Measurements from ENCODE around the gene KDM7A.
"Not testable (repeated sequence)": the region's sequence is repeated elsewhere in the genome, so short reads cannot be mapped to it uniquely, and the experiment has no call there.

KDM7A gene

DNA sequence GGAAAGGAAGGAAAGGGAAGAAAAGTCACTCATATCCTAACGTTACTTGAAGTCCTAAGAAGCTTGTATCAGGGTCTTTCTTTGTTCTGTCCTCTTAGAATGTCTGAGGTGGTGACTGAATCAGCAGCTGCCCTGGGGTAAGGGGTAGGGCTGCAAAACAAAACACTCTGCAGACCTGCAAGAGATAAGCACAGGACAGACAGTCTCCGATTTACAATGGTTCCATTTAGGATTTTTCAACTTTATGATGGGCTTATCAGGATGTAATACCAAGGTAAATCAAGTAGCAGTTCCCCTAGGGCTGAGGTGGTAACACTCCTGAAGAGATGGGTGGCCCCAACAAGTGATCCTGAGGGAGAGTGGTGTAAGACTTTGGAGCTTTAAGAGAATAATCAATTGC lies 16.5 kb downstream of the KDM7A start:
- no peak for DNase-seq (ENCODE audit: low spot score)

DNA sequence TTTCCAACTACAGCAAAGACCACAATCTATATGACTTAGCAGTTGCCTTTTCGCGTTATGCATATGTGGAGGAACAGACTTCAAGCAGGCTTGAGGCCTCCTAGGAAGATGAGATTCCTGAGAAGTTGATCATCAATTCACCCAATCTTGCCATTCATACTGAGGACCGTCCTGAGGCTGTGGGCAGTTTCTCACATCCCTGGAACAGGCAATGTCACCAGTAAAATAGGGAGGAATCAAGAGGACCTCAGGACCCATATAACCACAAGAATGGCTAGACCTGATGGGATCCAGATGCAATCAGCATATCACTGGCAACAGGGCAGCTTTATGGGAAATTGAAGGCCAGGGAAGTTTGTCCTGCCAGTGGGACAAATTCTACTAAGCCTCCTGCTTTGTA lies 17.3 kb downstream of the KDM7A start:
- DNase-seq (ENCODE audit: low spot score), result no peak

GRCh38 chr7:140156460-140157080 lies 20.2 kb downstream of the KDM7A start:
- DNase-seq (ENCODE audit: low spot score), result no peak

DNA sequence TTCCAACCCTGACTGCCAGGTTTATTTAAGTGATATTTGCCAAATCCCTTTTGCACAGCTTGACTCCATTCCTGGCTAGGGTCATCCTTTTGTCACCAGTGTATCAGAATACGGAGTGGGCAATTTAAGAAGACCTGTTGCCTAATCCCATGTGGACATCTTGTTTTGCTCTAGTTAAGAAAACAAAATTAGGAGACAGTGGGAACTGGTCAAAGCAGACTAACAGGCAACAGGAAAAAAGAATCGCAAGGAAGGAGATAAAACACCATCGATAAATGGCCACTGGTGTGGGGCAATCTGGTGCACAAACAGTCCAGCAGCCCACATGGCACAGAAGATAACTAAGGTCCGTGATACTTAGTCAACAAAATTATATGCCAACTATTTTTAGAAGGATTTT lies 21.4 kb downstream of the KDM7A start:
- no peak for DNase-seq (ENCODE audit: low spot score)

- no peak for DNase-seq (ENCODE audit: low spot score)
Observed at GRCh38 chr7:140153666-140154161, 23.1 kb downstream of the KDM7A start.

GRCh38 chr7:140146574-140146973 lies 30.2 kb downstream of the KDM7A start:
- DNase-seq (ENCODE audit: low spot score), result no peak

- DNase-seq (ENCODE audit: low spot score), result no peak
Observed at GRCh38 chr7:140145709-140146108, 31.1 kb downstream of the KDM7A start.

DNA sequence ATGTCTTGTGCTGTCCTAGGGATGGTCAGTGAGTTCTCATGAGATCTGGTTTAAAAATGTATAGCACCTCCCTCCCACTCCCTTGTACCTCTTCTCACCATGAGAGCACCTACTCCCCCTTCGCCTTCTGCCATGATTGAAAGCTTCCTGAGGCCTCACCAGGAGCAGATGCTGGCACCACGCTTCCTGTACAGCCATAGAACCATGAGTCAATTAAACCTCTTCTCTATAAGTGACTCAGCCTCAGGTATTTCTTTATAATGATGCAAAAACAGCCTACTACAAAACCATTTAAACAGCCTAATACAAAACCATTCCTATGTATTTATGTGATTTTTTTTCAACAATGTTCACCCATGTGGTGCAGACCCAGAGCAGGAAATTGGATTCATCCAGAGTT lies 32.0 kb downstream of the KDM7A start:
- DNase-seq (ENCODE audit: low spot score), result no peak

DNA sequence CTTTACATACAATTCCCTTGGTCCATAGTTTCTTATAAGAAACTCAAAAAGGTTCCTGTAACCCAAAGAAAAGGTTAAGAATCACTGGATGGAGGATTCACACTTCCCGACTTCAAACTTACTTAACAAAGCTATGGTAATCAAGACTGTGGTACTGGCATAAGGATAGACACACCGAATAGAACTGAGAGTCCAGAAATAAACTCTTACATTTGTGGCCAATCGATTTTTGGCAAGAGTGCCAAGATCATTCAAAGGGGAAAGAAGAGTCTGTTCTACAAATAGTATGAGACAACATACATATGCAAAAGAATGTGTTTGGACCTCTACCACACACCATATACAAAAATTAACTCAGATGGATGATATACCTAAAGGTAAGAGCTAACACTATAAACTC lies 32.8 kb downstream of the KDM7A start:
- DNase-seq (ENCODE audit: low spot score), result no peak

DNA sequence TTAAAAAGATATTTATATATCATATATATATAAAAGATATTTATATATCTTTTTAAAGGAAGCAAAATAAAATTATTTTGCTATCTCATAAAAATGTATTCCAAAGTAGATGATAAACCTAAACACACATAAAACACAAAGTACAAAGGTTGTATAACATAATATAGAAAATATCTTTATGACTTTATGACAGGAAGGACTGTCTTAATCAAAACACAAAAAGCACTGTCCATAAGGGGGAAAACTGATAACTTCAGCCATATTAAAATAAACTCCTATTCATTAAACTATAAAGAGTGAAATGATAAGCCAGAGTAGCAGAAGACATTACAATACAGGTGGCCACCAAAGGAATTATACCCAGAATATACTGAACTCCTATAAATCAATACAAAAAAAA lies 34.8 kb downstream of the KDM7A start:
- DNase-seq (ENCODE audit: low spot score), result no peak

GRCh38 chr7:140141256-140141655 lies 35.5 kb downstream of the KDM7A start:
- DNase-seq (ENCODE audit: low spot score), result no peak

DNA sequence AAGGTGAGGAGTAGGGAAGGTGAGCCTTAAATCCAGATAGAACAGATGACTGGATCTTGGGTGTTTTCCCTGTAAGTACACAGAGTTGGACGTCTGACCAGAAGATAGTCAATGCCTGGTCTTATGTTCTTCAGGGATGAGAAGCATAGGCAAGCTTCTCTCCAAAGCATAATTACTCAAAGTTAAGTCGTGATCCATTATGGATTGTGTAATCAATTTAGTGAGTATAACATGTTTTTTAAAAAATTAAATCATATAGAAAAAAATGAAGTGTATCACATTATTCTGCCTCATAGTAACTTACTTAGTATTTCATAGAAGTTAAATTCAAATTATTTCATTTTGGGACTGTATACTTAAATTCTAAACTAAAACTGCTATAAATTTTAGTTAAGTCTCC lies 39.7 kb downstream of the KDM7A start:
- no peak for DNase-seq (ENCODE audit: low spot score)

DNA sequence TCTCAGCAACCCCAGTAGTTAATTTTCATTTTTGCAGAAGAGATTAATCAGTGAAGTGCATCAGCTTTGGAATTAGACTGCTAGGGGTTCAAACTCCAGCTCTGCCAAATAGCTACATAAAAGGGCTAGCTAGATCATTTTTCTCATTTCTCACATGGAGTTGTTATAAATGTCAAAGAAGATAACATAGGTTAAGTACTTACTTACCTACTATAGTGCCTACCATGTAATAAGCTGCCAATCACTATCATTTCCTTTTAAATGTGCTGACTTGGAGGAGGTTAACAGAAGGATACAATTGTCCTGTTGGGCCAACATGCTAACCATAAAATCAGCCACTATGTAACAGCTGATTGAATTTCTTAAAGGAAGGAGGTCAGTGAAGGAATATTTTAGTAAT lies 40.7 kb downstream of the KDM7A start:
- no peak for DNase-seq (ENCODE audit: low spot score)

DNA sequence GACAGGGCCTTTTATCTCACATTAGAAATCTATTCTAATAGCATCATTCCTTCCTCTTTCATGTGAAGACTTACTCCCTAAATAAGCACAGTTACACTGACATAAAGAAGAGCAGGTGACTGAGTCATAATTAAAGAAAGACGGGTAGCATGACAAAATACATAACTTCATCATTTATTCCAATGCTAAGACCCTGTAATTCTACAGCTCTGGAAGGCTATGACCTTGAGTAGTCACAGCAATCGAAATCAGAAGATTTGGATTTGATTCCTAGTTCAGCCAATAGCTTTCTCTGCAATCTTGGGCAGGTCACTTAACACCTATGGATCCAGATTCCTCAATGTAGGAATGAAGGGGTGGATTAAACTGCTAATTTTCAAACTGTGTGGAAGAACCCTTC lies 42.7 kb downstream of the KDM7A start:
- DNase-seq (ENCODE audit: low spot score), result no peak

DNA sequence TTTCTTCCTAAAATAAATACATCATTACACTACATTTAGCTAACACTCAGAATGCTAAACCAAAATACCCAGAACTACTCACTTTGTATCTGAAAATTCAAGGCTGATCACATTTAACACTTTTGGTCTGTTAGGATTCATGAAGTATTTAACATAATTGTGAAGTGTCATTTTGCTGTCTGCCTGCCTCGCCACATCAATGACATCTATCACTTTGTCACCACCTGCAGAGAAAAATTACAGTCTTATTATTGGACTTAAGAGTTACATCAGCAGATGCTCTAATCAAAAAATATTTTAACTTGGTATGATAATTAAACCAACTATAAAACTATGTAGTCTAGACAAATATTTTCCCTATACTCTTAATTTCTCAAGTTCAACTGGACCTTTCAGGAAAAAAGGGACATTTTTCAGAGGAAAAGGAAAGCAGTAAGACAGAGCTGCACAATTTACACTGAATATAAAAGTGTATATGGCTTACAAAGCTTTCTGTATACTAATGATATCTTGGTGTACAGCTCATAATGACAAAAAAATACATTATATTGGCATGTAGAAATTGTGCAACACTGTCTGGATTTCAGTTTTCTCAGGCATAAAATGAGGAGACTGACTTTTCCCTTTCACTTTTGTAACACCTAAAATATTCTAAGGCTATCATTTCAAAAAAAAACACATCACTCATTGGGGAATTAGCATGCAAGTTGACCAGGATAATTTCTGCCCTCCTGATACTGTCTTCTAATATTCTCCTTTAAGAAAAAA lies 49.2 kb downstream of the KDM7A start:
- DNase-seq (ENCODE audit: low spot score), result no peak

DNA sequence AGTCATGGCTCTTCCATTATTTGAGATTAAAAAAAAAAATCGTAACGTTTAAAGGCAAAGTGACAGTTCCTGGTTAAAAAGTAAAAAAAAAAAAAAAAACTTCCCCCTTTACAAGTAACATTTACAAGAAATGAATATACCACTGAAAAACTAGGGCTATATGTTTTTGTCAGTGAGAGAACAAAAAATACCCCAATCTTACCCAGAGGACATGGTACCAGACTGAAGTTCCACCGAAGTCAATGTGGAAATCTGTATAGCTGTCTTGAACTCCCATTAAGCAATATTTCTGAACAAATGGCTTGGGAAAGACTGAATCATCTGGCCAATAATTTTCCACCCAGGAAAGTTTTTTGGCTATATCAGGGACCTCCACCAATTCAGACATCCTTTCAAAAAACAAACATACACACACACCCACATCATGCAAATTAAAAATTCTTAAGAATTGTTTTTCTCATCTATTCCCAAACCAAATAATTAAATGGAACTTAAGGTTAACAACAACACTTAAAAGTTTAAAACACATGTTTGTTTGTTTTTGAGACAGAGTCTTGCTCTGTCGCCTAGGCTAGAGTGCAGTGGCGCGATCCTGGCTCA lies 50.2 kb downstream of the KDM7A start:
- DNase-seq (ENCODE audit: low spot score), result no peak

- DNase-seq (ENCODE audit: low spot score), result no peak
Observed at GRCh38 chr7:140122965-140123364, 53.8 kb downstream of the KDM7A start.

- DNase-seq (ENCODE audit: low spot score), result no peak
Observed at GRCh38 chr7:140121326-140121725, 55.5 kb downstream of the KDM7A start.

- DNase-seq (ENCODE audit: low spot score), result not testable (repeated sequence)
Observed at GRCh38 chr7:140114817-140115216, 62.0 kb downstream of the KDM7A start.

DNA sequence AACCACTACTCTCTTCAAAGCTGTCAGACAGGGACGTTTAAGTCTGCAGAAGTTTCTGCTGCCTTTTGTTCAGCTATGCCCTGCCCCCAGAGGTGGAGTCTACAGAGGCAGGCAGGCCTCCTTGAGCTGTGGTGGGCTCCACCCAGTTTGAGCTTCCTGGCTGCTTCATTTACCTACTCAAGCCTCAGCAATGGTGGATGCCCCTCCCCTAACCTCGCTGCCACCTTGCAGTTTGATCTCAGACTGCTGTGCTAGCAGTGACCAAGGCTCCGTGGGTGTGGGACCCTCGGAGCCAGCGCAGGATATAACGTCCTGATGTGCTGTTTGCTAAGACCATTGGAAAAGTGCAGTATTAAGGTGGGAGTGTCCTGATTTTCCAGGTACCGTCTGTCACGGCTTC lies 68.0 kb downstream of the KDM7A start:
- DNase-seq (ENCODE audit: low spot score), result not testable (repeated sequence)

DNA sequence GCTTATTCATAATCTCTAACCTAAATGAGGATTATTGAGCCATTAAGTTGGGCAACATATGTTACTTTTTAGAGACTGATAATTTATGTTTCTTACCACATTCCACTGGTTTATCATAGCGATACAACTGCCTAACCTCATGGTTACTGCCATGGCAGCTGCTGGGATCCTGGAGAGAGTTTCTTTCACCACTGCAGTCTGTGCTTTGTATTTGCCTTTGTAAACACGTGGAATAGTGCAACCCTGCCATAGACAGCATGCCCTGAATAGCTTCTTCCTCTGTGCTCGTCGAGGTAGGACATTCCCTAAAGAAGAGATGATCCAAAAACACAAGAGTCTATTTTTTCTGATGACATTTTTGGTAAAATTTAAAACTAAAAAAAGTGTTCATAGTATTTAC lies 80.3 kb downstream of the KDM7A start:
- no peak for DNase-seq (ENCODE audit: low spot score)

- DNase-seq (ENCODE audit: low spot score), result no peak
Observed at GRCh38 chr7:140093375-140093774, 83.4 kb downstream of the KDM7A start.

GRCh38 chr7:140085447-140085846 lies 91.3 kb downstream of the KDM7A start:
- no peak for DNase-seq (ENCODE audit: low spot score)

Measured in AG08396 (cell line).